A549 (cell line): ENCODE results near the gene CSTB. TPM values are rescaled to one million over a fixed set of nuclear protein-coding genes. Genes with fewer than 3 reads are reported as not detected.

Experiments
- ATAC-seq, 2 experiments: fragments of 200-7000 bp in 1 of 2; fragments of >200 bp in 1 of 2; cut with Nextera tagmentation in 1 of 2; cut with Tn5 transposase in 1 of 2; 3 replicates each; pipeline versions ENCODE4 v1.8.0 to v1.9.1; 2018 to 2020; ENCODE audit warnings: mild to moderate bottlenecking in 1 of 2, moderate library complexity in 1 of 2
- CTCF ChIA-PET: fragments of 300-600 bp; sonication (Branson Sonifier 250); formaldehyde crosslinking; extraction: SDS; loops from one replicate; lab custom pipeline; 2021; ENCODE audit warnings: antibody characterized with exemption, inconsistent platforms; lab: Yijun Ruan, JAX
- POLR2A ChIA-PET: fragments of 350-600 bp; formaldehyde crosslinking; extraction: SDS; loops from one replicate; lab custom pipeline; 2021; ENCODE audit warnings: antibody characterized with exemption, inconsistent platforms; lab: Yijun Ruan, JAX
- DNase-seq, 2 experiments: peaks; one replicate each; pipeline versions ENCODE4 v3.0.0 to v3.0.0-alpha.2; 2011 to 2016; ENCODE audit warnings: low read depth in 1 of 2, low spot score in 1 of 2
- FAIRE-seq: peaks from 2 replicates; lab custom pipeline; 2011; peaks lifted over from hg19 to GRCh38; lab: Jason Lieb, UNC
- H3K27ac ChIP-seq, 2 experiments: fragments of >200 bp; sonication (Bioruptor Twin); formaldehyde crosslinking; 3 replicates each; pipeline ENCODE4 v1.5.1; 2016 to 2017
- H3K4me1 ChIP-seq: fragments of >200 bp; sonication (Bioruptor Twin); formaldehyde crosslinking; 3 replicates; pipeline ENCODE4 v1.6.1; 2016
- H3K4me2 ChIP-seq: fragments of >200 bp; sonication (Bioruptor Twin); formaldehyde crosslinking; 3 replicates; pipeline ENCODE4 v1.6.1; 2016
- H3K4me3 ChIP-seq: fragments of >200 bp; sonication (Bioruptor Twin); formaldehyde crosslinking; 3 replicates; pipeline ENCODE4 v1.5.1; 2016
- H3K9me3 ChIP-seq: fragments of >200 bp; sonication (Bioruptor Twin); formaldehyde crosslinking; 3 replicates; pipeline ENCODE4 v1.6.1; 2016
- CBX8 ChIP-seq: fragments of 200-600 bp; sonication (generic); IDR thresholded peaks from 2 replicates; pipeline ENCODE4 v1.6.1; 2016
- CHD2 ChIP-seq: fragments of 150-350 bp; IDR thresholded peaks from 2 replicates; pipeline ENCODE4 v1.6.1; 2014; ENCODE audit warnings: low read length; ENCODE audit not compliant: partially characterized antibody
- FOSL2 ChIP-seq, 2 experiments: fragments of 450-650 bp in 1 of 2; fragments of >200 bp in 1 of 2; sonication (Bioruptor Twin) in 1 of 2; formaldehyde crosslinking; IDR thresholded peaks; 2 replicates each; pipeline versions ENCODE4 v1.5.0 to v1.6.1; 2016 to 2020; ENCODE audit warnings: mild to moderate bottlenecking in 1 of 2, moderate library complexity in 1 of 2
- FOXS1 ChIP-seq: fragments of 250-450 bp; sonication (Bioruptor Pico); IDR thresholded peaks from 2 replicates; pipeline ENCODE4 v1.5.0; 2020; ENCODE audit warnings: mild to moderate bottlenecking, moderate library complexity
- HEYL ChIP-seq: fragments of 250-450 bp; sonication (Bioruptor Pico); IDR thresholded peaks from 2 replicates; pipeline ENCODE4 v1.8.0; 2021; ENCODE audit warnings: mild to moderate bottlenecking, moderate library complexity
- HOXB5 ChIP-seq: fragments of 250-450 bp; sonication (Bioruptor Pico); IDR thresholded peaks from 2 replicates; pipeline ENCODE4 v1.5.0; 2020; ENCODE audit warnings: mild to moderate bottlenecking, moderate library complexity
- JUN ChIP-seq, 2 experiments: fragments of >200 bp; sonication (Bioruptor Twin); formaldehyde crosslinking; IDR thresholded peaks; 2 replicates in 1 of 2; 3 replicates in 1 of 2; pipeline ENCODE4 v1.6.1; 2016 to 2017
- JUNB ChIP-seq: fragments of >200 bp; sonication (Bioruptor Twin); formaldehyde crosslinking; IDR thresholded peaks from 2 replicates; pipeline ENCODE4 v1.6.1; 2016
- MYC ChIP-seq: IDR thresholded peaks from 2 replicates; pipeline ENCODE4 v1.6.1; 2012; ENCODE audit warnings: mild to moderate bottlenecking, inconsistent platforms, low read length, improper control_type of control experiment, borderline replicate concordance
- NPAS2 ChIP-seq: fragments of 250-450 bp; sonication (Bioruptor Pico); IDR thresholded peaks from 2 replicates; pipeline ENCODE4 v1.8.0; 2022; ENCODE audit warnings: mild to moderate bottlenecking, moderate library complexity, borderline replicate concordance
- POLR2A ChIP-seq: IDR thresholded peaks from 2 replicates; pipeline ENCODE4 v1.6.1; 2012; ENCODE audit warnings: mild to moderate bottlenecking, low read length
- RAD21 ChIP-seq, 2 experiments: fragments of >200 bp in 1 of 2; sonication (Bioruptor Twin) in 1 of 2; formaldehyde crosslinking in 1 of 2; IDR thresholded peaks in 1 of 2; conservative IDR thresholded peaks in 1 of 2; 2 replicates in 1 of 2; 3 replicates in 1 of 2; pipeline ENCODE4 v1.6.1; 2012 to 2018; ENCODE audit warnings: inconsistent platforms in 1 of 2
- RFX5 ChIP-seq: fragments of 450-650 bp; IDR thresholded peaks from 2 replicates; pipeline ENCODE4 v1.7.1; 2014; ENCODE audit warnings: antibody characterized with exemption, mild to moderate bottlenecking, moderate library complexity
- SREBF2 ChIP-seq: fragments of 450-650 bp; IDR thresholded peaks from 2 replicates; pipeline ENCODE4 v1.6.1; 2014; ENCODE audit warnings: mild to moderate bottlenecking, moderate library complexity
- TFCP2L1 ChIP-seq: fragments of 250-450 bp; sonication (Bioruptor Pico); IDR thresholded peaks from 2 replicates; pipeline ENCODE4 v1.5.0; 2021; ENCODE audit warnings: mild to moderate bottlenecking
- WGBS: methylation state at CpG from one replicate; pipeline ENCODE4 v1.1.6; 2017; ENCODE audit errors: missing lambda C conversion rate; 5-methylcytosine and 5-hydroxymethylcytosine counted together
- polyA plus RNA-seq, 4 experiments: library from polyadenylated mRNA; depleted of rRNA in 3 of 4; stranded (reverse); fragments of >200 nt; fragmentation: RNase III in 1 of 4; extraction: RNeasy Plus Mini Kit Qiagen cat#74134 plus additional on column Dnase treatment in 1 of 4; gene quantifications; 2 replicates in 3 of 4; 3 replicates in 1 of 4; pipeline ENCODE4 v1.2.3, GENCODE V29; 2011 to 2017
- TF ChIP-seq, protein P1 (sequence below): fragments of 250-450 bp; sonication (Bioruptor Pico); IDR thresholded peaks from 2 replicates; pipeline ENCODE4 v1.5.0; 2020; ENCODE audit warnings: low read depth, mild to moderate bottlenecking, moderate library complexity
- TF ChIP-seq, protein P2 (sequence below): IDR thresholded peaks from 2 replicates; pipeline ENCODE4 v1.6.1; 2012

Gene CSTB
- polyA plus RNA-seq, 2 of the 4 experiments (the other 2 are of a cell fraction): 42.9 to 101 TPM

DNA sequence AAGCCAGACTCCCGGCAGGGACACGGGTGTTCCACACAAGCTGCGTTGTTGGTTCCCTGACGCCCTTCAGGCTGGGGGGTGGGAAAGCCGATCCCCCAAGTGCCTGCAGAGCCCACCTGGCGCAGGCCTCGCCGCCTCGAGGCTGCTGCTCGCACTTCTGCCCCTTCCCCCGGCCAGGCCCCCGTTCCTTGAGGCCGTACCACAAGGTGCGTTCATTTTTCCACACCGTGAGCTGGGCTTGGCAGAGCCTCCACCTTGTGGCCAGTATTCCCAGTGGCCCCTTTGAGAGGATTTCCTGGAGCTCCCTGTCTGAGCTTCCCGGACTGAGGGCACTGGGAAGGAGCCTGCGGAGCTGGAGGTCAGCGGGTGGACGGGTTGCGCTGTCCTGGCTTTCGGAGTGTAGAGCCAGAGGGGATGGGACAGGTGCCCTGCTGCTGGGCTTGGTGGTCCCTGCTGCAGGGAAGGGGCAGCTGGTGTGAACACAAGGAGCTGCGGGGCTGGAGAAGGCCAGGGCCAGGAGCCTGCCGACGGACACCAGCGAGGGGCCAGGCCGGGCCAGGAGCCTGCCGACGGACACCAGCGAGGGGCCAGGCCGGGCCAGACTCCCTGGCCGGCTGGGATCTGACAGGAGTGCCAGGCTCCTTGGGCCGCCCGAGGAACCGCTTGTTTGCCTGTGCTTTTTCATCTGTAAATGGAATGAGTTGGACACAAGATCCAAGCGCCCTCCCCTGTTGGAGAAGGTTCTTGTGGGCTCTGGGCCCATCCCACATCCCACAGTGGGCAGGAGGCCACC lies 38.8 kb downstream of the CSTB start:
- CTCF ChIA-PET: interaction anchor here (1.4 to 3.9 kb wide), 2 partner anchors 10 to 12 kb away, joined by 3 to 15 read pairs; no protein-coding TSS in a partner anchor
- H3K27ac ChIP-seq: peak overlapping the region in 1 of 2 experiments; percentile 52; a peak in 2 of 6 replicates
- 97% methylated on average over 29 of the region's 35 CpGs for WGBS
- ATAC-seq: no peak
- TF ChIP-seq JUNB (no peak), NPAS2 (no peak), TFCP2L1 (CRISPR knock-in tag) (no peak), CBX8 (no peak), MYC (no peak), RFX5 (no peak), FOSL2 (IDR thresholded peaks at IDR 0.05) (no peak), FOSL2 (CRISPR knock-in tag; IDR thresholded peaks at IDR 0.05) (no peak), CHD2 (no peak), HOXB5 (no peak), HEYL (no peak), SREBF2 (no peak)
- H3K4me1 ChIP-seq: peaks cover 89% of the 10 kb centered on the region
- no peak overlapping the region for H3K4me2 ChIP-seq
- no peak overlapping the region for H3K4me3 ChIP-seq
- no peak for DNase-seq
- no peak for FAIRE-seq
- H3K9me3 ChIP-seq: no peaks in the 10 kb centered on the region
- POLR2A ChIA-PET: interaction anchor here (0.6 kb wide), 1 partner anchor 10 kb away, joined by 4 read pairs; no protein-coding TSS in a partner anchor

DNA sequence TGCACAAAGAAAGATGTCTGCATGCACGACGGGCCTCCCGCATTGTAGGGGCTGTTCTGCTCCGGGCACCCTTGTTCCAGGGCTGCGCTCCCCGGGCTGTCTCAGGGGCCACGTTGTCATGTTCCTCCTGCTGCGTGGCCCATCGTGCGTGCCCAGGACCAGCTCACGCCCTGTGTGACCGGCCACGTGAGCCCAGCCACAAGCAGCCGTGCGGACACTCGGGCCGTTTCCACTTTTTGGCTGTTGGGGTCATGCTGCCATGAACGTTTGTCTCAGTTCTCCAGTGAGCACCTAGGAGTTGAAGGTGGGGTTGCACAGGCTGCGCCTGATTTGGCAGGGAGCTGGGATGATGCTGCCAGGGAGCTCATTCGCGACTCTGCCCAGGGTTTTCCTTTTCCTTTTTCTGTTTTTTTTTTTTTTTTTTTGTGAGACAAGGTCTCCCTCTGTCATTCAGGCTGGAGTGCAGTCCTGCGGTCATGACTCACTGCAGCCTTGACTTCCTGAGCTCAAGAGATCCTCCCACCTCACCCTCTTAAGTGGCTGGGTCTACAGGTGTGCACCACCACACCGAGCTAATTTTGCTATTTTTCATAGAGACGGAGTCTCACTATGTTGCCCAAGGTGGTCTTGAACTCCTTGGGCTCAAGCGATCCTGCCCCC lies 39.8 kb downstream of the CSTB start:
- peak overlapping the region in 1 of 2 experiments; percentile 52; a peak in 2 of 6 replicates for H3K27ac ChIP-seq
- TF ChIP-seq FOSL2 (IDR thresholded peaks at IDR 0.05): no peak
- no peak for TF ChIP-seq FOSL2 (CRISPR knock-in tag; IDR thresholded peaks at IDR 0.05)
- no peak for TF ChIP-seq RAD21 (conservative IDR thresholded peaks at IDR 0.05 in 1 of 2, IDR thresholded peaks at IDR 0.05 in 1 of 2)
- TF ChIP-seq, protein P1, sequence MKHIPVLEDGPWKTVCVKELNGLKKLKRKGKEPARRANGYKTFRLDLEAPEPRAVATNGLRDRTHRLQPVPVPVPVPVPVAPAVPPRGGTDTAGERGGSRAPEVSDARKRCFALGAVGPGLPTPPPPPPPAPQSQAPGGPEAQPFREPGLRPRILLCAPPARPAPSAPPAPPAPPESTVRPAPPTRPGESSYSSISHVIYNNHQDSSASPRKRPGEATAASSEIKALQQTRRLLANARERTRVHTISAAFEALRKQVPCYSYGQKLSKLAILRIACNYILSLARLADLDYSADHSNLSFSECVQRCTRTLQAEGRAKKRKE: no peak
- no peak for TF ChIP-seq CBX8
- TF ChIP-seq JUN (IDR thresholded peaks at IDR 0.05): no peak
- no peak for TF ChIP-seq HOXB5
- TF ChIP-seq POLR2A: no peak
- TF ChIP-seq, all 56 proteins: peak for 0
- Histone ChIP-seq H3K9me3 (no peaks in the 10 kb centered on the region), H3K4me1 (peaks cover 89% of the 10 kb centered on the region), H3K4me3 (no peak overlapping the region), H3K4me2 (no peak overlapping the region)
- CTCF ChIA-PET: interaction anchor here (3.9 kb wide), 1 partner anchor 9 kb away, joined by 15 read pairs; no protein-coding TSS in a partner anchor
- WGBS: 86% methylated on average over 16 of the region's 25 CpGs
- DNase-seq (no peak), FAIRE-seq (no peak), ATAC-seq (no peak)
- POLR2A ChIA-PET: interaction anchor here (0.6 kb wide), 1 partner anchor 9 kb away, joined by 4 read pairs; no protein-coding TSS in a partner anchor

DNA sequence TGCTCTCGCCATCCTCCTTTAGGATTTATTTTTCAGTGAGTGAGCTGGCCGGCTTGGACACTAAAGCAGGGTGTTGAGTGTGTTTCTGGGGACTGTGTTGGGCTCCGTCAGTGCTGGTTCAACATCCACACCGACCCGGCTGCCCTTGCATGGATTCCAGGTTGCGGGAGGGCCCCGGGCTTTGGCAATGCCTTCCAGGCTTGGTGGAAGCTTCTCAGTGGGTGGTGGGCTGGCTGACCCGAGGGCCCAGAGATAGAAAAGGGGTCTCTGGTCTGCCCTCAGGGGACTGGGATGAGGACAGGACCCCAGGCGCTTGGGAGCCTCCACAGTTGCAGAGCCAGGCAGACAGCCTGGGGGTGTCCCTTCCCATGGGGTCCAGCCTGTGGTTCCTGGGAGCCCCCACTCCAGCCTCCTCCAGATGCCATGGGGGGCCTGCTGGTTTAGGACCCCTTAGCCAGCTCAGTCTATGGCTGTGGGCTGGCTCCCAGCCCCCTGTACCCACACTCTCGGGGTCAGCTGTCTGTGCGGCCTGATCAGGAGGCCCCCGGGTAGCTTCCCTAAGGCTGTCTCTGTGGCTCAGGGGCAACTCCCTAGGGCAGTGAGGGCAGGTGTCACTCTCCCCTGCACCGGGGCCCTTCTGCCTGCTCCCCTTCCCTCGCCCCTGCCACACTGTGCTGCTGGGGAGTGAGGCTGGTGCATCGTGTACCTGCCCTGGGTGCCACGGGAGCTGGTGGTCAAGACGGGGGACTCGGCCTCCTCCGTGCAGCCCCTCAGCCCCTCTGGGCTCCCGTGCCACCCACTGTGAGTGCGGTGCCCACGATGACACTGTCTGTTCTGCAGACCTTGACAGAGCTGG lies 40.6 kb downstream of the CSTB start:
- FAIRE-seq (no peak), DNase-seq (no peak)
- ChIA-PET POLR2A (no interaction called here), CTCF (interaction anchor here (1.5 kb wide), 1 partner anchor 22 kb away, joined by 3 read pairs; no protein-coding TSS in a partner anchor)
- H3K4me3 ChIP-seq: no peak overlapping the region
- peaks cover 94% of the 10 kb centered on the region for H3K4me1 ChIP-seq
- no peak overlapping the region for H3K4me2 ChIP-seq
- 90% methylated on average over 17 of the region's 22 CpGs for WGBS
- TF ChIP-seq FOXS1 (no peak), HEYL (no peak)
- TF ChIP-seq, protein P2, sequence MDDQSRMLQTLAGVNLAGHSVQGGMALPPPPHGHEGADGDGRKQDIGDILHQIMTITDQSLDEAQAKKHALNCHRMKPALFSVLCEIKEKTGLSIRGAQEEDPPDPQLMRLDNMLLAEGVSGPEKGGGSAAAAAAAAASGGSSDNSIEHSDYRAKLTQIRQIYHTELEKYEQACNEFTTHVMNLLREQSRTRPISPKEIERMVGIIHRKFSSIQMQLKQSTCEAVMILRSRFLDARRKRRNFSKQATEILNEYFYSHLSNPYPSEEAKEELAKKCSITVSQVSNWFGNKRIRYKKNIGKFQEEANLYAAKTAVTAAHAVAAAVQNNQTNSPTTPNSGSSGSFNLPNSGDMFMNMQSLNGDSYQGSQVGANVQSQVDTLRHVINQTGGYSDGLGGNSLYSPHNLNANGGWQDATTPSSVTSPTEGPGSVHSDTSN: no peak
- TF ChIP-seq, all 56 proteins: peak for 0
- Histone ChIP-seq H3K9me3 (no peaks in the 10 kb centered on the region), H3K27ac (peak overlapping the region in 1 of 2 experiments; percentile 99; a peak in 3 of 6 replicates)
- ATAC-seq: no peak
